Endothelial cell of umbilical vein (primary cell): ENCODE data around the gene VIPR2. TPM values are rescaled to one million over a fixed set of nuclear protein-coding genes. Genes with fewer than 3 reads are reported as not detected.

Source experiments
- BruUV-seq: library from RNA; stranded (reverse); fragments of 400-500 nt; replicated peaks from 2 replicates; lab custom pipeline; 2021; lab: Mats Ljungman, UMichigan
- CTCF ChIA-PET: fragments of 300-600, 350-600 bp; sonication (Branson Sonifier 250); formaldehyde crosslinking; loops from one replicate; lab custom pipeline; 2021; ENCODE audit warnings: antibody characterized with exemption, inconsistent platforms; lab: Charles Lee
- POLR2A ChIA-PET: fragments of 300-600, 350-600 bp; sonication (Branson Sonifier 250); formaldehyde crosslinking; loops from one replicate; lab custom pipeline; 2021; ENCODE audit warnings: antibody characterized with exemption, inconsistent platforms; lab: Charles Lee
- DNase-seq: peaks from one replicate; pipeline ENCODE4 v3.0.0-alpha.2; 2011; ENCODE audit warnings: low read depth, low spot score
- FAIRE-seq: peaks from 2 replicates; lab custom pipeline; 2011; peaks lifted over from hg19 to GRCh38; lab: Jason Lieb, UNC
- H2AFZ ChIP-seq: 2 replicates; pipeline ENCODE4 v1.6.0; 2012; ENCODE audit warnings: low read depth, low read length, control low read depth, inconsistent platforms
- H3K27ac ChIP-seq: 2 replicates; pipeline ENCODE4 v1.5.1; 2011; ENCODE audit warnings: low read depth, mild to moderate bottlenecking, control low read depth, low read length, moderate library complexity; ENCODE audit not compliant: insufficient read depth
- H3K27me3 ChIP-seq, 2 experiments: 2 replicates each; pipeline versions ENCODE4 v1.6.0 to v1.6.1; 2011; ENCODE audit warnings: low read length in 2 of 2, mixed read lengths in 1 of 2; ENCODE audit not compliant: control insufficient read depth in 2 of 2, insufficient read depth in 2 of 2
- H3K36me3 ChIP-seq, 2 experiments: 2 replicates in 1 of 2; 3 replicates in 1 of 2; pipeline ENCODE4 v1.5.1; 2011; ENCODE audit warnings: low read length in 2 of 2, mild to moderate bottlenecking in 1 of 2, moderate library complexity in 1 of 2; ENCODE audit not compliant: control insufficient read depth in 2 of 2, insufficient read depth in 2 of 2; ENCODE audit errors: extremely low read depth in 1 of 2
- H3K4me1 ChIP-seq: 3 replicates; pipeline ENCODE4 v1.5.1; 2011; ENCODE audit warnings: mild to moderate bottlenecking, low read length; ENCODE audit not compliant: control insufficient read depth, insufficient read depth; ENCODE audit errors: extremely low read depth
- H3K4me2 ChIP-seq: 2 replicates; pipeline ENCODE4 v1.6.1; 2011; ENCODE audit warnings: low read length, control low read depth, mixed read lengths; ENCODE audit not compliant: insufficient read depth
- H3K4me3 ChIP-seq, 3 experiments: fragments of 200-600 bp in 1 of 3; sonication (generic), shearing (Covaris generic) in 1 of 3; replicated peaks in 1 of 3; 2 replicates each; pipeline ENCODE4 v1.5.1; 2011 to 2016; ENCODE audit warnings: control low read depth in 3 of 3, low read length in 3 of 3, mild to moderate bottlenecking in 2 of 3, inconsistent platforms in 1 of 3, low read depth in 1 of 3, moderate library complexity in 1 of 3; ENCODE audit not compliant: insufficient read depth in 1 of 3
- H3K79me2 ChIP-seq: 2 replicates; pipeline ENCODE4 v1.6.0; 2012; ENCODE audit warnings: low read length, inconsistent platforms; ENCODE audit not compliant: control insufficient read depth, insufficient read depth
- H3K9ac ChIP-seq: replicated peaks from 2 replicates; pipeline ENCODE3; 2011; ENCODE audit warnings: low read length, control low read depth; ENCODE audit not compliant: insufficient read depth; ENCODE audit errors: extremely low read depth
- H3K9me1 ChIP-seq: replicated peaks from 3 replicates; pipeline ENCODE4 v1.6.0; 2011; ENCODE audit warnings: mild to moderate bottlenecking, low read length; ENCODE audit not compliant: control insufficient read depth, insufficient read depth; ENCODE audit errors: extremely low read depth
- H3K9me3 ChIP-seq: replicated peaks from 2 replicates; pipeline ENCODE4 v1.5.1; 2012; ENCODE audit warnings: low read length, inconsistent platforms; ENCODE audit not compliant: control insufficient read depth, insufficient read depth
- H4K20me1 ChIP-seq: replicated peaks from 2 replicates; pipeline ENCODE3; 2011; ENCODE audit warnings: mild to moderate bottlenecking, low read length; ENCODE audit not compliant: control insufficient read depth, insufficient read depth; ENCODE audit errors: extremely low read depth
- CTCF ChIP-seq, 2 donors: IDR thresholded peaks; 1 replicate in 1 of 2; 2 replicates in 1 of 2; pipeline ENCODE4 v1.5.1; 2011; ENCODE audit warnings: low read length in 2 of 2, mild to moderate bottlenecking in 2 of 2, moderate library complexity in 2 of 2, control low read depth in 1 of 2, inconsistent platforms in 1 of 2, low read depth in 1 of 2; ENCODE audit not compliant: insufficient read depth in 1 of 2; ENCODE audit errors: extremely low read depth in 1 of 2
- EZH2 ChIP-seq: IDR thresholded peaks from 2 replicates; pipeline ENCODE4 v1.6.1; 2012; ENCODE audit warnings: borderline replicate concordance, low read depth, mild to moderate bottlenecking, moderate library complexity, low read length, inconsistent platforms; ENCODE audit not compliant: severe bottlenecking
- FOS ChIP-seq: IDR thresholded peaks from 2 replicates; pipeline ENCODE4 v1.6.1; 2011; ENCODE audit warnings: mild to moderate bottlenecking, low read length, moderate library complexity, borderline replicate concordance; ENCODE audit not compliant: insufficient read depth
- GATA2 ChIP-seq: IDR thresholded peaks from 2 replicates; pipeline ENCODE4 v1.7.0; 2011; ENCODE audit warnings: low read depth, mild to moderate bottlenecking, moderate library complexity, mixed read lengths, low read length; ENCODE audit not compliant: insufficient read length, insufficient read depth
- JUN ChIP-seq: IDR thresholded peaks from 2 replicates; pipeline ENCODE4 v1.6.1; 2011; ENCODE audit warnings: borderline replicate concordance, low read depth; ENCODE audit not compliant: insufficient read length, insufficient read depth
- MAX ChIP-seq: IDR thresholded peaks from 2 replicates; pipeline ENCODE4 v1.6.1; 2011; ENCODE audit not compliant: insufficient read depth, insufficient read length
- MYC ChIP-seq: IDR thresholded peaks from one replicate; pipeline ENCODE4 v1.6.1; 2011; ENCODE audit warnings: mild to moderate bottlenecking, low read depth, low read length
- POLR2A ChIP-seq: IDR thresholded peaks from 2 replicates; pipeline ENCODE4 v1.6.1; 2012; ENCODE audit warnings: low read depth, mild to moderate bottlenecking, control low read depth, low read length
- POLR2AphosphoS5 ChIP-seq: IDR thresholded peaks from 2 replicates; pipeline ENCODE4 v1.6.1; 2012; ENCODE audit warnings: low read depth, mild to moderate bottlenecking, control low read depth, low read length, moderate library complexity; ENCODE audit not compliant: insufficient read depth
- dilution Hi-C: fragments of 300-500 bp; cut with MboI; formaldehyde crosslinking; loops from one replicate; pipeline ENCODE4 v1.15.0; 2019; ENCODE audit warnings: low sequenced_read_pairs; ENCODE audit not compliant: extremely low pct_ligation_motif_present
- intact Hi-C: fragments of 100-400 bp; cut with micrococcal nuclease; formaldehyde crosslinking; loops from one replicate; pipeline ENCODE4 v1.10.0; 2022
- polyA plus RNA-seq, 4 experiments: library from polyadenylated mRNA; depleted of rRNA in 3 of 4; stranded (reverse) in 3 of 4; unstranded in 1 of 4; fragments of >200 nt; gene quantifications; 2 replicates each; pipeline versions ENCODE4 v1.2.1 to v1.2.3, GENCODE V29; 2011 to 2012; ENCODE audit warnings: missing spikeins in 1 of 4
- total RNA-seq: library from RNA; stranded (reverse); gene quantifications from 2 replicates; pipeline ENCODE4 v1.2.3, GENCODE V29; 2021

The VIPR2 gene
- total and polyA plus RNA-seq, 2 donors (not counting 3 experiments of a cell fraction or from before 2014, with no cell fraction given), result not detected

GRCh38 chr7:159166530-159166929, 21.9 kb upstream of the VIPR2 start:
- H3K9me3 ChIP-seq, result peaks cover 2% of the 10 kb centered on the region
- no peaks in the 10 kb centered on the region for H4K20me1 ChIP-seq
- CTCF ChIA-PET, result no interaction called here
- no peak overlapping the region for H3K4me3 ChIP-seq
- TF ChIP-seq POLR2AphosphoS5 (no peak), MAX (no peak), CTCF (IDR thresholded peaks at IDR 0.05; ENCODE audit: extremely low read depth in 1 of 2, insufficient read depth in 1 of 2, low read depth in 1 of 2, low read length in 2 of 2) (no peak), EZH2 (no peak), POLR2A (no peak), FOS (no peak), GATA2 (no peak), MYC (no peak), JUN (no peak)
- no peaks in the 10 kb centered on the region for H3K4me1 ChIP-seq
- no peak overlapping the region for H3K4me2 ChIP-seq
- no peaks in the 10 kb centered on the region for H3K79me2 ChIP-seq
- H3K27ac ChIP-seq, result no peak overlapping the region
- POLR2A ChIA-PET, result no interaction called here
- dilution Hi-C loops, result no loop called here
- no peak overlapping the region for H3K9ac ChIP-seq
- FAIRE-seq (no peak), DNase-seq (no peak)
- no TSS peak for BruUV-seq
- no peaks in the 10 kb centered on the region for H3K36me3 ChIP-seq
- intact Hi-C loops, result no loop called here
- H3K9me1 ChIP-seq, result no peaks in the 10 kb centered on the region
- H3K27me3 ChIP-seq, result no peaks in the 10 kb centered on the region
- no peak overlapping the region for H2AFZ ChIP-seq
